ENCODE results near the gene CUTC.

DNA sequence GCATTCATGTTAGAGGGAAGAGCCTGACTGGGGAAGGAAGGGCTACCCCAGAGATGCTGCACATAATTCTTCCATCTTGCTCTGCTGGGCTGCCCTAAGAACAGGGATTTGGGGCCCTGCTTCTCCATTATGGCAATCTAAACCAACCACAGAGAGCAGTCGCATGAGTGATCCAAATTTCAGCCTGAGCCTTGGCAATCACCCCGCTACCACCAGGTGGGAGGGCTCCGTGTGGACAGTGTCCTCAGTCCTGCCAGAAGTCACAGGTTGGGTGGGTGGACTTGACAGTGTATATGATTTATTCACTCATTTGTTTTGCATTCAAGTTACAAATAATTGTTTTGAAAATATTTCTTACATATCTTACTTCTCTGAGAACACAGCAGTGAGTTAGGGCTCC lies 72.4 kb downstream of the CUTC start:
- TF ChIP-seq CTCF (IDR thresholded peaks at IDR 0.05 in 2 of 3, conservative IDR thresholded peaks at IDR 0.05 in 1 of 3; ENCODE audit: borderline replicate concordance in 1 of 3, insufficient read depth in 1 of 3, low read depth in 2 of 3, low read length in 2 of 3) (no peak), POLR2AphosphoS5 (IDR thresholded peaks at IDR 0.05; ENCODE audit: low read depth, low read length) (no peak), SP1 (IDR thresholded peaks at IDR 0.05; ENCODE audit: low read depth) (no peak), EZH2 (IDR thresholded peaks at IDR 0.05) (no peak), EGR1 (IDR thresholded peaks at IDR 0.05; ENCODE audit: low read depth) (no peak), POLR2A (IDR thresholded peaks at IDR 0.05; ENCODE audit: borderline replicate concordance, extremely low read depth, insufficient read depth, insufficient read length) (no peak), SIN3A (IDR thresholded peaks at IDR 0.05; ENCODE audit: low read depth) (no peak), EZH2phosphoT487 (IDR thresholded peaks at IDR 0.05; ENCODE audit: borderline replicate concordance) (no peak), ZNF274 (IDR thresholded peaks at IDR 0.05; ENCODE audit: low read depth, low read length) (no peak), JUND (IDR thresholded peaks at IDR 0.05) (no peak), TCF7L2 (IDR thresholded peaks at IDR 0.05; ENCODE audit: borderline replicate concordance, extremely low read depth, insufficient read depth, insufficient read length) (no peak), CBX3 (IDR thresholded peaks at IDR 0.05; ENCODE audit: low read depth) (no peak), ELF1 (IDR thresholded peaks at IDR 0.05; ENCODE audit: borderline replicate concordance, low read depth) (no peak)
- TF ChIP-seq, protein P1, sequence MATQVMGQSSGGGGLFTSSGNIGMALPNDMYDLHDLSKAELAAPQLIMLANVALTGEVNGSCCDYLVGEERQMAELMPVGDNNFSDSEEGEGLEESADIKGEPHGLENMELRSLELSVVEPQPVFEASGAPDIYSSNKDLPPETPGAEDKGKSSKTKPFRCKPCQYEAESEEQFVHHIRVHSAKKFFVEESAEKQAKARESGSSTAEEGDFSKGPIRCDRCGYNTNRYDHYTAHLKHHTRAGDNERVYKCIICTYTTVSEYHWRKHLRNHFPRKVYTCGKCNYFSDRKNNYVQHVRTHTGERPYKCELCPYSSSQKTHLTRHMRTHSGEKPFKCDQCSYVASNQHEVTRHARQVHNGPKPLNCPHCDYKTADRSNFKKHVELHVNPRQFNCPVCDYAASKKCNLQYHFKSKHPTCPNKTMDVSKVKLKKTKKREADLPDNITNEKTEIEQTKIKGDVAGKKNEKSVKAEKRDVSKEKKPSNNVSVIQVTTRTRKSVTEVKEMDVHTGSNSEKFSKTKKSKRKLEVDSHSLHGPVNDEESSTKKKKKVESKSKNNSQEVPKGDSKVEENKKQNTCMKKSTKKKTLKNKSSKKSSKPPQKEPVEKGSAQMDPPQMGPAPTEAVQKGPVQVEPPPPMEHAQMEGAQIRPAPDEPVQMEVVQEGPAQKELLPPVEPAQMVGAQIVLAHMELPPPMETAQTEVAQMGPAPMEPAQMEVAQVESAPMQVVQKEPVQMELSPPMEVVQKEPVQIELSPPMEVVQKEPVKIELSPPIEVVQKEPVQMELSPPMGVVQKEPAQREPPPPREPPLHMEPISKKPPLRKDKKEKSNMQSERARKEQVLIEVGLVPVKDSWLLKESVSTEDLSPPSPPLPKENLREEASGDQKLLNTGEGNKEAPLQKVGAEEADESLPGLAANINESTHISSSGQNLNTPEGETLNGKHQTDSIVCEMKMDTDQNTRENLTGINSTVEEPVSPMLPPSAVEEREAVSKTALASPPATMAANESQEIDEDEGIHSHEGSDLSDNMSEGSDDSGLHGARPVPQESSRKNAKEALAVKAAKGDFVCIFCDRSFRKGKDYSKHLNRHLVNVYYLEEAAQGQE (IDR thresholded peaks at IDR 0.05; ENCODE audit: low read depth) = no peak

Data from HCT116 (cell line).